ENCODE results near the gene MSRB3.

GRCh38 chr12:65302891-65303290, 24.4 kb downstream of the MSRB3 start:
- TF ChIP-seq CTCF (IDR thresholded peaks at IDR 0.05; ENCODE audit: extremely low read depth in 1 of 2, insufficient read depth in 1 of 2, low read depth in 1 of 2, low read length in 2 of 2) = no peak
- no peak for TF ChIP-seq POLR2A (IDR thresholded peaks at IDR 0.05; ENCODE audit: low read depth, low read length)
- TF ChIP-seq POLR2AphosphoS5 (IDR thresholded peaks at IDR 0.05; ENCODE audit: insufficient read depth, low read depth, low read length) = no peak
- no peak for TF ChIP-seq JUN (IDR thresholded peaks at IDR 0.05; ENCODE audit: borderline replicate concordance, insufficient read depth, insufficient read length, low read depth)
- no peak for TF ChIP-seq EZH2 (IDR thresholded peaks at IDR 0.05; ENCODE audit: borderline replicate concordance, low read depth, low read length, severe bottlenecking)
- no peak for TF ChIP-seq MAX (IDR thresholded peaks at IDR 0.05; ENCODE audit: insufficient read depth, insufficient read length)
- no peak for TF ChIP-seq GATA2 (IDR thresholded peaks at IDR 0.05; ENCODE audit: insufficient read depth, insufficient read length, low read depth, low read length)
- no peak for TF ChIP-seq FOS (IDR thresholded peaks at IDR 0.05; ENCODE audit: borderline replicate concordance, insufficient read depth, low read length)
- no peak for TF ChIP-seq MYC (IDR thresholded peaks at IDR 0.05; ENCODE audit: low read depth, low read length)
